GM21515 (cell line): ENCODE results near the gene EHF.
"Not testable (repeated sequence)": the region's sequence is repeated elsewhere in the genome, so short reads cannot be mapped to it uniquely, and the experiment has no call there.

ENCODE experiments used
- ATAC-seq: cut with Tn5 transposase; IDR thresholded peaks from one replicate; pipeline ENCODE4 v1.9.1; 2021; ENCODE audit not compliant: unreplicated experiment

The EHF gene

DNA sequence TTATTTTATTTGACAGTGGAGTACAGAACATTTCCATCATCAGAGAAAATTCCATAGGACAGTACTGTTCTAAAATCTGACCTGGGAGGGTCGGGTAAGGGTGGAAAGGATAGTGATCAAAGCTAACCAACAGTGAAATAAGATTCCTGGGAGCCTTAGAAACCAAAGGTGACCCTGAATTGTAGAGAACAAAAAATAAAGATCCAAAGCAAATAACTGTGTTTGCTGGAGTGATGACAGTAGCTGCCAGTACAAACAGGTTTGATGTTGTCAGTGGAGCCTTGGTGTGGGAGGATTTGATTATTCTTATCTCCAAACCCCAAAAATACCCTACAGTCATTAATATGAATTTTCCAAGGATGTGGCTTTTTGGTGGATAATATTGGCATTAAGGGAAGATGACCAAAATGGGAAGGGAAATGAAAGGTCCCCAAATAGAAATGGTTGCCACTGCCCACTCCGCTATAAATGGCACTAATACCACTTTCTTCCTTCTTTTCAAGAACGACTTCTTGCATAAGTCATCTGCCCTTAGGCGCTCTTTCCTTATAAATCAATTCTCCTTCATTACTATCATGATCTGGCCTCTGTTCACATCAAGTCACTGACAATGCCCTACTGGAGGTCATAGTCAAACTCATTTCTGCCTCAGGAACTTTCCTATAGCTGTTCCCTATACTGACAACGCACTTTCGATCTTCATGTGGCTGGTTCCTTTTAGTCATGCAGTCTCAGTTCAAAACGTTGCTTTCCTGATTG, 44.4 kb downstream of the EHF start:
- ATAC-seq = no peak

DNA sequence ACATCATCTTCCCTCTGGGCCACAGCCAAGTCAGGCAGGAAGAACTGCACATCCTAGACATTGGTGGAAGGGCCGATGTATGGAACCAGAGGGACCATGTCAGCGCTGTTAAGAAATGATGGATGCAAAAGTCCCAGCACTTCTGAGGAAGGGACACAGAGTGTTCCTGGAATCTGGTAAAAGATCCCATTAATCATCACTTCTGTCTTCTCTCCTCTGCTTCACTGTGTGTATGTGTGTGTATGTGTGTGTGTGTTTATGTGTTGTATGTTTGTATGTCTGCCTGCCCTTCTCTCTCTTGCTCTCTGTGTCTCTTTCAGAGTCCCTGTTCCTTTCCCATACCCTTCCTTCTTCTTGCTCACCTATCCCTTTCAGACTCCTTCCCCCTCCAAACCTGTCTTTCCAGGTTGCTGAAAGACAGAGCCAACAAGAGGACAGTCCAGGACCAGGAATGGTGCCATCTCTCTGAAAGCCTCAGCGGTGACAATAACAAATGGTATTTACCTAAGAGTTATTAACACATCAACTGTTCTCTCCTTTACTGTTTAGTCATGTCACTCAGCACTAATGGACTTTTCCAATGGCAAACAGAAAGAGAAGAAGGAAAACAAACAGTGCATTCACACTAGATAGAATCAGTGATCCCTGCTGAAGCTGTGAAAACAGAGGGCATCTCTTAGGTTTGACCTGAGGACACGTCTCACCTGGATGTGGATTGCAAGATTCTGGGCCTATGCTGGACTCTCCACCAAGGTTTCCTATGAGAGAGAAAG, 47.1 kb downstream of the EHF start:
- ATAC-seq = no peak

DNA sequence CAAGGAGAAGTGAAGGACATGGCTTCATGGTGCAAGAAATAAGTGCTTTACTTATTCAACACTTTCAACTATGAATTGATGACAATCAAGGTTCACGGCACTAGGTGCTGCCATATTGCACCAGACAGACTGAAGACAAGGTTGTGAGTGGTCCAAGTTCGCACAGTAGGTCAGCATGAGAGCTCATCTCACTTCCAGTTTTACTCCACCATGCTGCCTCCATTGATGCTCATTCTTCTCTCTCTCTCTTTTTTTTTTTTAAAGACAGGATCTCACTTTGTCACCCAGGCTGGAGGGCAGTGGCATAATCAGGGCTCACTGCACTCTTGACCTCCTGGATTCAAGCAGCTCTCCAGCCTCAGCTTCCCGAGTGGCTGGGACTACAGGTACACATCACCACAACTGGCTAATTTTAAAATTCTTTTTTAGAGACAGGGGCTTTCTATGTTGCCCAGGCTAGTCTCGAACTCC, 47.7 kb downstream of the EHF start:
- ATAC-seq = no peak

DNA sequence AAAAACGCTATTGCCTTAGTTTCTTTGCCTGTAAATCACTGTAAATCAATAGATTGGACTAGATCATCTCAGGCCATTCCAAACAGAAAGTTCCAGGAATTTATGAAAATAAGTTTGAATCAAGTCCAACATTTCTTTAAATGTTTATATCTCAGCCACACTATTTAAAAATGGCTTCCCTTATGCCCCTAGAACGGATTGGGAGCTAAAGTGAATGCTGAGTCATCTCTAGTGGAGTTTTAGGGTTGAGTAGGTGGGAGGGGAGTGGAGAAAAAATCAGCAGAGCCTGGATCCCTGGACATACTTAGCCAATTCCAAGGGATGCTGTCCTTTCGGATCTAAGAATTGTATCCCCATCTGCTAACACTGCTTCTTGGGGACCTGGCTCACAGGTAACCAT, 48.6 kb downstream of the EHF start:
- ATAC-seq = no peak

DNA sequence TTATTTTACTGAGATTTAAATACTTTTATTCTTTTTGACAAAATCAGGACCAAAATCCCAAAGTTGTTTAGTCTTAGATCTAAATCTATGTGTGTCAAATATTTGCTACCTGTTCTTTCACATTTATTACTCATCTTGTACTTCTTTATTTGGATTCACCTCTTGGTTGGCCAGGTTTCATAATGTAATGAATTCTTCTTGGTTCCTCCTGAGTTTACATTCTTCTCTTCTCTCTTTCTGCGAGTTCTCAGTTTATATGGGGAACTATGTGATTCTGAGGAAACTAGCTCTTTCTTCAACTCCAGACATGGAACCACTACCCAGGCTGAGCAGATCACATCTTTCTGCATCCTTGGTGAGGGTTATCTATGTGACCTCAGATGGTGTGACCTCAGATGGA, 50.2 kb downstream of the EHF start:
- ATAC-seq = no peak

DNA sequence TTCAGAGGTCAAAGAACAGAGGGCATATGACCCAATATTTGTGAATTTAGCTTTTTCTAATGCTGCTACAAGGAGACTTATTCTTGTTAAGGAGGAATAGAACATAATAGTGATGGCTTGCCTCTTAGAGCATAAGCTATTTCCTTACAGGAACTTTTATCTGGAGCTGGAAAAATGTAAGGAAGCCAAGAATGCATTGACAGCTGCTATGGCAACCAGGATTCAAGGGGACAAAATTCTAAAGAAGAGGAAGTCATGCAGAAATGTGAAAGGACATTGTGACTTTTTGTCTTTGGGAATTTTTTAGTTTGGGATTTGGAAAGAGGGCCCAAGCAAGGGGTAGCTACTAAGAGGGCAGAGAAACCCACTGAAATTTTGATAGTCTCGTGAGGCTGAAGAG, 51.1 kb downstream of the EHF start:
- ATAC-seq = no peak

DNA sequence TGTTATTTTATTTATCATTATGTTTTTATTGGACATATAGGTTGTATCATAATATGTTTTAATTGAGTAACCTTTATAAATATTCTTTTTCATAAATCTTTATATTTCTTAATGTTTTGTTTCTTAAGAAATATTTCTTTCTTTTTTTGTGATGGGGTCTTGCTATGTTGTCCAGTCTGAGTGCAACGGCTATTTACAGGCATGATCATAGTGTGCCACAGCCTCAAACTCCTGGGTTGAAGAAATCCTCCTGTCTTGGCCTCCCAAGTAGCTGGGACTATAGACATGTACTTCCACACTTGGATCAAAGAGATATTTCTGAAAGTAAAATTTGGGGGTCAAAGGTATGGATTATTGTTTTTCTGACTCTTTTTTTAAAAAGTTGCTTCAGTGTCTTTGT, 53.1 kb downstream of the EHF start:
- ATAC-seq = no peak

DNA sequence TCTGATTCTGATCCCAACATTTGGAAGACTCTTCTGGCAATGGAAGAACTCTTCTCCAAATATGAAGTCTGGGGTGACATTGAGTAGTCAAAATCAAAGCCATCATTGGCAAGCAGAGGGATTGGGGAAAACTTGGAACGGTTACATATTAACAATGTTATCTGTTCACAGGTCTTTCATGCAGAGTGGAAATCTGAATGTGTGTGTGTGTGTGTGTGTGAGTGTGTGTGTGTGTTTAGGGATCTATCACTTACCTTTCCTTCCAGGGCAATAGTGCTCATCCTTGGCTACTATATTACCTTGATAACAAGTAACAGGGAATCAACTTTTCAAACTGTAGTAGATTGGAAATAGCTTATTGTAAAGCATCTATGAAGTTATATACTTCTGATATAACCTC, 55.3 kb downstream of the EHF start:
- no peak for ATAC-seq

DNA sequence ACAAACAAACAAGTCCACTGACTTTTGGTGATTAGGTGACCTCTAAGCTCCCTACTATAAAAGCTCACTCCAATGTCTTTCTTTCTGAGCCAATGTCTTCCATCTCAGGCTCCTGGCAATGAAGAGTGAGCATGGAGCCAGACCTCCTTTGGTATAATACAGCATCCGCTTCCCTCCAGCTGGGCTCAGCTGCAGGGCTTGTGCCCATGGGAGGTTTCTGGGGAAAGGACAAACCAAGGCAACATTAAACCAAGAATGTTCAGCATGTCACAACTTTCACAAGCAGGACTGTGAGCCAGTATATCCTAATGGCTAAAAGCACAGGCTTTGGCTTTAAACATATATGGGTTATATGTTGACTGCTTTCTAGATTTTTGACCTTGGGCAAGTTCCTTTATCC, 58.8 kb downstream of the EHF start:
- ATAC-seq = no peak

DNA sequence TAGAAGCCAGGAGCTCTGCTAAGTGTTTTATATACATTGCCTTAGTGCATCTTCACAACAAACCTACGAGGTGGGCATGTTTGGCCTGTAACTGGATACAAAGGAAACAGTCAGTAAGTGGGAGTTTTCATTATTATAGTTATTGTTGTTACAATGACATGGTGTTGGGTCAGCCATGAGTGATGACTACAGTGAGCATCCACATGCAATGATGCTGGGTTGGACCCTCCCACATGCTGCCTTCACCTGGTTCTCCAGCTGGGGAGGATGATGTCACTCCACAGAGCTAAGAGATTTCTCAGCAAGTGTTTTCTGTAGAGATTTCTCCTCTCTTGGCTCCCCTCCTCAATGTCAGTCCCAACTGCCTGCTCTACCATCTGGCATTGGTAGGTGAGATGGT, 59.3 kb downstream of the EHF start:
- no peak for ATAC-seq

DNA sequence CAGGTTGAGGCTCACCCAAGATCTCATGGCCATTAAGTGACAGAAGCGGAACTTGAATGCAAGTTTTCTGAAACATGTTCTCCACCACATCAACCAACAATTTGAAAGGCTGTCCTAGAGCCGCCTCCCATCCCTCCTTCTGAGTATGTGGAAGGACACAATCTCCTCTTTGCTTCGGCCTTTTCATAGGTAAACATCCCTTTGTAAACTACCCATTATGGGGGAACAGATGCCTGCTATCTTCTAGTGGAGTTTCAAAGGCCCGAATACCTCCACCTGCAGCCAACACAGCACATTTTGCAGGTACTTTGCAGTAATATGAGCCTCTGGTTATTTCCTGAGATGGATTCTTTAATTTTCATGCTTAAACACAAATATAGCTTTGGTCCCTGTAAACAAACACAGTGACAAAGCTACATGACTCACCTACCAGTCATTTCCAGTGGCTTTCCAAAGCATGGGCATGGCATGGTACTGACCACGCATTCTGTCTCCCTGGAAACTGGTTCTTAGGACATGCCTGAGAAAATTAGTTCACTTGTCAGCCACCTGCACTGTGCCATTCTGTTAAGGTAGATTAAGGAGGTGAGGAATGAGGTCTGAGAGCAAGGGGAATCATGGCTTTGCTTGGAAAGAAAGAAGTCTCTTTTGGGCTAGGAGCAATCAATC, 60.2 kb downstream of the EHF start:
- no peak for ATAC-seq

DNA sequence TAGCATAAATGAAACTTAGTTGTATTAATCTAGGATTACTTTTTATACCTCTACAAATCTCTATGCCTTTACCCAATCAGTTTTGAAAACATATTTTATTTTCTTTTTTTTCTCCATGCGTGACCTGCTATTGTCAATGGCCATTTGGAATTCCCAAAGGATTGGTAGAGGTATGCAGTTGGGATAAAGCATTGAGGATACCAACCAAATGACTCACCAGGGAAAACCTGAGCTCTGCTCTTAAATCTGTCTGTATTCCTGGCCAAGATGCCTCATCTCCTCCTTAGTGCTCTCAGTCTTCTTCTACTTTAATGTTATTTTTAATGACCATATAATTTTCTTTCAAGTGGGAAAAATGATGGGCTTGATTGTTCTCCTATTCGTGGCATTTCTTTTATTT, 61.9 kb downstream of the EHF start:
- no peak for ATAC-seq

DNA sequence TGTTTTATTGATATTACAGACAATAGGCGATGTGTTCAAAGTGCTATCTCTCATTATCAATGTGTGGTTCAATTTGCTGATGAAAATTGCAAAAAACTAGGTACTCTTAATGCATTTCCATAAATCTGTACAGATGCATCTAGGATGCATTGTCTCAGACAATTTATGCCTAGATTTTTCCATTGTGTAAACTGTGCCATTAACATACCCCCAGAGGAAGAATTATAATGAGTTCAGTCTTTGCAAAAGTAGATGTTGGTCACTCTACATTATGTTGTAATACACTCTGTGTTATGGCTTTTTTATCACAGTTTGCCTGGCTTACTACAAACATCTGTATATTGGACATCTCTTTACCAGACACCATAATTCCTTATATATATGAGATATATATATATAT, 62.5 kb downstream of the EHF start:
- no peak for ATAC-seq

DNA sequence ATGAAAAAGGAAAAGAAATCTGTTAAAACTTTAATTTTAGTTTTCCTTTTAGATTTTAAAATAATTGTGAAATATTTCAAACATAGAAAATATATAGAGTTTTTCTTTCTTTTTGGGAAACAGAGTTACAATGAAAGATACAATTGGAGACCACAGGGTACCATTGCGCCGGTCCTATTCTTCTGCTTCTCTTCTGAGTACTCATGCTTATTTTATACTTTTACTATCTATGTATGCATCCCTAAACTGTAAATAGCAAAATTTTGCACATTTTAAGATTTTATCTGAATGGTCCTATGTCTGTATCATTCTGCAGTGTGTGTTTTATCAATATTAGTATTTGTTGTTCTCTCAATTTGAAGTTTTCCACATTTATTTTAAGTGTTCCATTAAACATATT, 65.0 kb downstream of the EHF start:
- no peak for ATAC-seq

DNA sequence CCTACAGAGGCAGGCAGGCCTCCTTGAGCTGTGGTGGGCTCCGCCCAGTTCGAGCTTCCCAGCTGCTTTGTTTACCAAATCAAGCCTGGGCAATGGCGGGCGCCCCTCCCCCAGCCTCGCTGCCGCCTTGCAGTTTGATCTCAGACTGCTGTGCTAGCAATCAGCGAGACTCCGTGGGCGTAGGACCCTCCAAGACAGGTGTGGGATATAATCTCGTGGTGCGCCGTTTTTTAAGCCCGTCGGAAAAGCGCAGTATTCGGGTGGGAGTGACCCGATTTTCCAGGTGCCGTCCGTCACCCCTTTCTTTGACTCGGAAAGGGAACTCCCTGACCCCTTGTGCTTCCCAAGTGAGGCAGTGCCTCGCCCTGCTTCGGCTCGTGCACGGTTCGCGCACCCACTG, 71.4 kb downstream of the EHF start:
- ATAC-seq = not testable (repeated sequence)

DNA sequence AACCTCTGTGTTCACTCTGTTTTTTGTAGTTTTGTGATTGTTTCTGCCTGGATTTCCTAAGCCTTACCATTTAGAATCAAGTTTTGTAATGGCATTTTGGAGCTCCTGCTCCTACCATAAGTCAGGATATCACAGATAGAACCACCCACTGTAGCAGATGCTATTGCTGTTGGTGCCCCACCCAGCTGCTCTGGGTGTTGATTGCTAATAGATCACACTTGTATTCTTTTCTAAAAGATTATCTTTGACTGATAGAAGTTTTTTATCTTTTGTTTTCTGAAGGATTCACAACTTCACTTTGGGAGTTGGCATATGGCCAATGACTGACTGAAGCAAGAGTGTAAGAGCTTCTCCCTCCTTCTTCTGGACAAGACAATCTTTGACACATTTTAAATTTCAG, 76.0 kb downstream of the EHF start:
- ATAC-seq = no peak

DNA sequence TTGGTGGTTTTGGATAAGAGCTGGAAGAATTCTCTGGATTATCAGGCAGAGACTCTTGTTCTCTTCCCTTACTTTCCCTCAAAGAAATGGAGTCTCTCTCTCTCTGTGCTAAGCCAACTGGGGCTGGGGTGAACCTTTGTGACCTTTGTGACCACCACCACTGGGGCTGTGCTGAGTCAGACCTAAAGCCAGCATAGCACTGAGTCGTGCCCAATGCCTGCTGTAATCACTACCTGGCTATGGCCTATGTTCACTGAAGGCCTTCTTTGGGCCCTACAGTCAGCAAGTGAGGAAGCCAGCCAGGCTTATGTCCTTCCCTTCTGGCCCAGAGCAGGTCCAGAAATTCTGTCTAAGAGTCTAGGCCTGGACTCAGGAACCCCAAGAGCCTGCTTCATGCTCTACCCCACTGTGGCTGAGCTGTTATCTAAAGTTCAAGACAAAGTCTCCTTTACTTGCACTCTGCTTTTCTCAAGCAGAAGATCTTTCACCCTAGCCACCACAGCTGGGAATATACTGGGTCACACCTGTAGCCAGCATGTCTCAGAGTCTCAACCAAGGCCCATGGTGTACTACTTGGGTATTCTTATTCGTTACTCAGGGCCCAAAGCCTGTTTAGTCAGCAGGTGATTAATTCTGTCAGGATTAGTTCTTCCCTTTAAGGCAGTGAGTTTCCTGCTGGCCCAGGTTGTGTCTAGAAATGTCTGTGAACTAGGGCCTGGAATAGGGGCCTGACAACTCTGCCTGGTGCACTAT, 86.0 kb downstream of the EHF start:
- no peak for ATAC-seq

DNA sequence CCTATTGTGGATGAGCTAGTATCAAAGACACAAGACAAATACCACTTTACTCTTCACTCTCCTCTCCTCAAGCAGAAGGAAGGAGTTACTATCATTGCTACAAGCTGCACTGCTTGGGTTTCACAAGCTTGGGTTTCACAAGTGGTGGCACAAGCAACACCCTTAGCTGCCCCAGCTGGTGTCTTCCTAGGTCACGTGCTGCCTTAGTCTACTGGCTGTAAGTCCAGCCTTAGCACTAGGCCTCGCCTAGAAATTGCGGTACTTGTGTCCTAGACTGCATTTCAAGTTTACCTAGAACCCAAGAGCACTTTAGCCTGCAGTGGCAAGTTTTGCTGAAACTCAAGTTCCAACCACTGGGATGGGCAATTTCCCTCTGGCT, 86.6 kb downstream of the EHF start:
- no peak for ATAC-seq
